Endodermal cell (in vitro differentiated cells): ENCODE results near the gene OSBPL9. TPM values are rescaled to one million over a fixed set of nuclear protein-coding genes. Genes with fewer than 3 reads are reported as not detected.

Experiments used
- DNase-seq: peaks from one replicate; pipeline ENCODE4 v3.0.0-alpha.2; 2017
- H3K27ac ChIP-seq: 2 replicates; pipeline ENCODE4 v1.5.1; 2013; ENCODE audit warnings: mild to moderate bottlenecking, low read depth, low read length, moderate library complexity
- H3K27me3 ChIP-seq: 2 replicates; pipeline ENCODE4 v1.6.1; 2013; ENCODE audit warnings: mild to moderate bottlenecking, low read length, moderate library complexity; ENCODE audit not compliant: insufficient read depth, control insufficient read depth, poor library complexity, severe bottlenecking
- H3K36me3 ChIP-seq: 2 replicates; pipeline ENCODE4 v1.7.0; 2013; ENCODE audit warnings: mild to moderate bottlenecking, low read length, moderate library complexity; ENCODE audit not compliant: control insufficient read depth, insufficient read depth
- H3K4me1 ChIP-seq: one replicate; pipeline ENCODE4 v1.7.0; 2013; ENCODE audit warnings: low read length; ENCODE audit not compliant: control insufficient read depth, insufficient read depth
- H3K4me3 ChIP-seq: 2 replicates; pipeline ENCODE4 v1.5.1; 2013; ENCODE audit warnings: mild to moderate bottlenecking, low read length, moderate library complexity
- H3K9ac ChIP-seq: 2 replicates; pipeline ENCODE4 v1.6.1; 2013; ENCODE audit warnings: mild to moderate bottlenecking, low read length, moderate library complexity; ENCODE audit not compliant: poor library complexity, severe bottlenecking; ENCODE audit errors: extremely low read depth
- H3K9me3 ChIP-seq: 2 replicates; pipeline ENCODE4 v1.6.1; 2013; ENCODE audit warnings: mild to moderate bottlenecking, low read length, moderate library complexity; ENCODE audit not compliant: control insufficient read depth
- H3K27ac Mint-ChIP-seq: 2 replicates; pipeline ENCODE4 v1.8.0; 2020; ENCODE audit warnings: mixed read lengths
- H3K27me3 Mint-ChIP-seq: 2 replicates; pipeline ENCODE4 v1.8.0; 2021; ENCODE audit warnings: mild to moderate bottlenecking, mixed read lengths; ENCODE audit not compliant: insufficient read depth
- H3K36me3 Mint-ChIP-seq: 2 replicates; pipeline ENCODE4 v1.8.0; 2020; ENCODE audit warnings: low read depth, mixed read lengths
- H3K4me1 Mint-ChIP-seq: 2 replicates; pipeline ENCODE4 v1.8.0; 2020; ENCODE audit warnings: mixed read lengths
- H3K4me3 Mint-ChIP-seq: 2 replicates; pipeline ENCODE4 v1.8.0; 2020; ENCODE audit warnings: mild to moderate bottlenecking, moderate library complexity, mixed read lengths
- H3K9me3 Mint-ChIP-seq: 2 replicates; pipeline ENCODE4 v1.8.0; 2020; ENCODE audit warnings: mild to moderate bottlenecking, mixed read lengths
- CTCF ChIP-seq: fragments of 200-600 bp; sonication (generic); conservative IDR thresholded peaks from 2 replicates; pipeline ENCODE4 v1.5.0; 2021; ENCODE audit warnings: antibody characterized with exemption, mild to moderate bottlenecking
- WGBS, 2 experiments: methylation state at CpG; one replicate each; pipeline versions ENCODE4 v1.1.5 to v1.1.7; 2013; ENCODE audit warnings: missing lambda C conversion rate in 2 of 2, mixed read lengths in 1 of 2; ENCODE audit not compliant: insufficient coverage in 1 of 2, insufficient read length in 1 of 2; 5-methylcytosine and 5-hydroxymethylcytosine counted together
- total RNA-seq, 2 donors: library from RNA; stranded (reverse); fragmentation: NEBNext Ultra II Directional in 1 of 2; extraction: Animal tissue kit (Norgen Biotek cat#: 25700) in 1 of 2; gene quantifications; 2 replicates in 1 of 2; 3 replicates in 1 of 2; pipeline ENCODE4 v1.2.1, GENCODE V29; 2021

Gene OSBPL9
- total RNA-seq, 2 donors from 2014 or later = 76.9 to 93.3 TPM

GRCh38 chr1:51592711-51593110, 24.2 kb upstream of the OSBPL9 start:
- Mint-ChIP-seq H3K36me3 (no peaks in the 10 kb centered on the region), H3K4me1 (no peaks in the 10 kb centered on the region), H3K27ac (no peak overlapping the region), H3K4me3 (no peak overlapping the region), H3K27me3 (peaks cover 4% of the 10 kb centered on the region), H3K9me3 (no peaks in the 10 kb centered on the region)
- H3K9me3 ChIP-seq = no peaks in the 10 kb centered on the region
- H3K4me3 ChIP-seq = no peak overlapping the region
- DNase-seq = no peak
- TF ChIP-seq CTCF = no peak
- H3K4me1 ChIP-seq = no peaks in the 10 kb centered on the region
- no peaks in the 10 kb centered on the region for H3K36me3 ChIP-seq
- no peaks in the 10 kb centered on the region for H3K27me3 ChIP-seq
- H3K9ac ChIP-seq = no peak overlapping the region
- H3K27ac ChIP-seq = no peak overlapping the region

GRCh38 chr1:51594716-51595115, 22.2 kb upstream of the OSBPL9 start:
- Histone ChIP-seq H3K27me3 (no peaks in the 10 kb centered on the region), H3K9ac (no peak overlapping the region), H3K36me3 (no peaks in the 10 kb centered on the region), H3K4me1 (no peaks in the 10 kb centered on the region), H3K27ac (no peak overlapping the region), H3K4me3 (no peak overlapping the region), H3K9me3 (no peaks in the 10 kb centered on the region)
- peaks cover 7% of the 10 kb centered on the region for H3K27me3 Mint-ChIP-seq
- no peak overlapping the region for H3K4me3 Mint-ChIP-seq
- no peak overlapping the region for H3K27ac Mint-ChIP-seq
- TF ChIP-seq CTCF = no peak
- no peaks in the 10 kb centered on the region for H3K4me1 Mint-ChIP-seq
- WGBS, 2 experiments = 95 to 96% methylated on average over 15 to 20 of the region's 20 CpGs
- H3K9me3 Mint-ChIP-seq = no peaks in the 10 kb centered on the region
- DNase-seq = no peak
- H3K36me3 Mint-ChIP-seq = no peaks in the 10 kb centered on the region

- WGBS, 2 experiments = 92 to 95% methylated on average over 2 of the region's 2 CpGs
- Histone ChIP-seq H3K27me3 (no peaks in the 10 kb centered on the region), H3K4me3 (no peak overlapping the region), H3K9ac (no peak overlapping the region), H3K4me1 (no peaks in the 10 kb centered on the region), H3K36me3 (no peaks in the 10 kb centered on the region), H3K9me3 (no peaks in the 10 kb centered on the region), H3K27ac (no peak overlapping the region)
- Mint-ChIP-seq H3K27ac (no peak overlapping the region), H3K36me3 (no peaks in the 10 kb centered on the region), H3K4me3 (no peak overlapping the region), H3K4me1 (no peaks in the 10 kb centered on the region), H3K9me3 (no peaks in the 10 kb centered on the region), H3K27me3 (peaks cover 2% of the 10 kb centered on the region)
- no peak for DNase-seq
- TF ChIP-seq CTCF = no peak
These were observed 16.4 kb upstream of the OSBPL9 start for GRCh38 chr1:51600529-51600928.
